ENCODE data around the gene HDAC8. TPM values are rescaled to one million over a fixed set of nuclear protein-coding genes. Genes with fewer than 3 reads are reported as not detected.
A peak's percentile ranks its signal among the peaks of the same experiment; 100 is the strongest.

Gene HDAC8
- total and polyA plus RNA-seq, 8 donors = 8.5 to 21.6 (median 14.6) TPM

DNA sequence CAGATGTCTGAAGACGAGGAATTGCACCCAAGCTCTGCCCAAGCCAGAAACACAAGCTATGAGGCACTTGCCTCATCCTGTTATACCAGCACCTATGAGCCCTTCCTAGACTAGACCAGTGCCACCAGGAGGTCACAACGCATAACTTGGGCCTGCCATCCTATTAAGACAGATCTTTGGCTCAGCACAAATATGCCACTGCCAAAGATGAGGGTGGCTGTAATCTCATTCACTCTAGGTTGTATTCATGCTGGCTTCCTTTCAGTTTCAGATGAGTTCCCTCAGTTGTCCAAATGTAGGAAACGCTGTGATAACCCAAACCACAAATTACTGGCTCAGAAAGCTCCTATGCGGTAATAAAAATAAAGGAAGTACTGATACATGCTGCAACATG is 190.4 kb downstream of the HDAC8 start:
- TF ChIP-seq, protein P1, sequence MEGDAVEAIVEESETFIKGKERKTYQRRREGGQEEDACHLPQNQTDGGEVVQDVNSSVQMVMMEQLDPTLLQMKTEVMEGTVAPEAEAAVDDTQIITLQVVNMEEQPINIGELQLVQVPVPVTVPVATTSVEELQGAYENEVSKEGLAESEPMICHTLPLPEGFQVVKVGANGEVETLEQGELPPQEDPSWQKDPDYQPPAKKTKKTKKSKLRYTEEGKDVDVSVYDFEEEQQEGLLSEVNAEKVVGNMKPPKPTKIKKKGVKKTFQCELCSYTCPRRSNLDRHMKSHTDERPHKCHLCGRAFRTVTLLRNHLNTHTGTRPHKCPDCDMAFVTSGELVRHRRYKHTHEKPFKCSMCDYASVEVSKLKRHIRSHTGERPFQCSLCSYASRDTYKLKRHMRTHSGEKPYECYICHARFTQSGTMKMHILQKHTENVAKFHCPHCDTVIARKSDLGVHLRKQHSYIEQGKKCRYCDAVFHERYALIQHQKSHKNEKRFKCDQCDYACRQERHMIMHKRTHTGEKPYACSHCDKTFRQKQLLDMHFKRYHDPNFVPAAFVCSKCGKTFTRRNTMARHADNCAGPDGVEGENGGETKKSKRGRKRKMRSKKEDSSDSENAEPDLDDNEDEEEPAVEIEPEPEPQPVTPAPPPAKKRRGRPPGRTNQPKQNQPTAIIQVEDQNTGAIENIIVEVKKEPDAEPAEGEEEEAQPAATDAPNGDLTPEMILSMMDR (IDR thresholded peaks at IDR 0.05) = no peak
- peak in 1 of 6 donors; percentile 20 for DNase-seq
- no peaks in the 10 kb centered on the region for H3K9me3 ChIP-seq
- intact Hi-C loops (cut with DNase I) = no loop called here
- WGBS, 2 donors = 16 to 21% methylated on average over 4 of the region's 4 CpGs
- FAIRE-seq = no peak
- no peak overlapping the region for H3K27ac ChIP-seq
- peaks cover 0 to 15% (median 0%) of the 10 kb centered on the region in 3 donors for H3K4me1 ChIP-seq
- no peaks in the 10 kb centered on the region for H3K36me3 ChIP-seq
- no peak overlapping the region for H3K4me3 ChIP-seq
- peak; percentile 74 to 82 (median 80) for ATAC-seq
- no peaks in the 10 kb centered on the region for H3K27me3 ChIP-seq

DNA sequence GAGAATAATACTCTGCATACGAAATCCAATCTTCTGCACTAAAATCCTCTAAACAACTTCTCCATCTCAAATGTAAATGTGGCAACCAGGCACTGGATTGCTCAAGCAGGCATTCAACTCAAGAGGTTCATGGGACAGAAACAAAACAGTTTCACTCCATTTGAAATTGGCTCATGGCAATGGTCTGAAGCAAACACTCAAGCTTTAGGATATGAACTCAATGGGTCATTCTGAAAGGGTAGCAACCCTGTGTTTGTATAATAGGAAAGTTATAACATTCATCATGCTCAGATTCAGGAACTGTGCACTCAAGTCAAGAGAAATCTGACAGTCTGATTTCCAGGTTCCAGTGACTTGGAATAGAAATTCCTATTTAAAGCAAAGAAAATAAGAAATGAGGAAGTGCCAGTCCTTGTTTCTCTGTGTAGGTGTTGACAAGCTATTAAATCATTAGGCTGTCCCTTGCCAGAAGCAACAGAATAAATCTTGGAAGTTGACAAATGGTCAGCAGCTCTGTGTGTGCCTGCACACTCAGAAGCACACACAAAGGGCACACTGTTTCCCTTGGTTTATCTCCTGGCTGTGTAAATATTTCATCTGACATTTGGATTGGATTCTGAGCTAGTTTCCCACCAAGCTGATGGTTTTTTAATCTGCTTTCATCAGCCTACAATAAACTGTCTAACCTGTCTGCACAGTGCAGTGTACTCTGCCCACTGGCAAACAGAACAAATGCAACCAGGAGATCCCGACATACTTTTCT is 191.0 kb downstream of the HDAC8 start:
- H3K9me3 ChIP-seq = no peaks in the 10 kb centered on the region
- H3K27ac ChIP-seq = peak overlapping the region in 1 of 4 donors; percentile 4
- intact Hi-C loops (cut with DNase I) = no loop called here
- WGBS, 2 donors = 27 to 36% methylated on average over 2 of the region's 2 CpGs
- no peaks in the 10 kb centered on the region for H3K36me3 ChIP-seq
- H3K4me3 ChIP-seq = no peak overlapping the region
- ATAC-seq (peak; percentile 76 to 92 (median 88)), FAIRE-seq (no peak), DNase-seq (peak in 2 of 6 donors; percentile 7 to 32)
- no peaks in the 10 kb centered on the region for H3K27me3 ChIP-seq
- peaks cover 0 to 15% (median 0%) of the 10 kb centered on the region in 3 donors for H3K4me1 ChIP-seq
- TF ChIP-seq, protein P1 (IDR thresholded peaks at IDR 0.05) = no peak

DNA sequence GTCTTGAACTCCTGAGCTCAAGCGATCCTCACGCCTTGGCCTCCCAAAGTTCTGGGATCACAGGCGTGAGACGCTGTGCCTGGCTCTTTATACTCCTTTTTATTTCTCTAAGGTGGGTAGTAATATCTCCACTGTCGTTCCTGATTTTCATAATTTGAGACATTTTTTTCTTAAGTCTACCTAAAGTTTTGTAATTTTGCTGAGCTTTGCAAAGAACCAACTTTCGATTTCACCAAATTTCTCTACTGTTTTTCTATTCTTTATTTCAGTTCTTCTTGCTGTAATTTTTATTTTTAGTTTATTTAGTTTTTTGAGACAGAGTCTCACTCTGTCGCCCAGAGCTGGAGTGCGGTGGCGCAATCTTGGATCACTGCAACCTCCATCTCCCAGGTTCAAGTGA is 196.5 kb downstream of the HDAC8 start:
- no peaks in the 10 kb centered on the region for H3K27me3 ChIP-seq
- no peak for FAIRE-seq

DNA sequence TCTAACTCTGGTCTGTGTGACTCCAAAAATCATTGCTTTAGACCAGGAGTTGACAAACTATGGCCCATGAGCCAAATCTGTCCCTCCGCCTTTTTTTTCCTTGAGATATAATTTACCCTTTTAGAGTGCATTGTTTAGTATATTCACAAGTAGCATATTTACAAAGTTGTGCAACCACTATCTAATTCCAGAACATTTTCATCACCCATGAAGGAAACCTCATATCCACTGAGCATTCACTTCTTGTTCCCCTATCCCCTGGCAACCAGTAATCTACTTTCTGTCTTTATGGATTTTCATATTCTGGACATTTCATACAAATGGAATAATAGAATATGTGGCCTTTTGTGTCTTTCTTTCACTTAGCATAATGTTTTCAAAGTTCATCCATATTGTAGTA is 199.5 kb downstream of the HDAC8 start:
- H3K36me3 ChIP-seq = no peaks in the 10 kb centered on the region
- ATAC-seq (no peak), DNase-seq (no peak), FAIRE-seq (no peak)
- TF ChIP-seq, protein P1 (IDR thresholded peaks at IDR 0.05) = no peak
- intact Hi-C loops (cut with DNase I) = no loop called here
- H3K27me3 ChIP-seq = no peaks in the 10 kb centered on the region
- no peaks in the 10 kb centered on the region for H3K4me1 ChIP-seq
- no peak overlapping the region for H3K27ac ChIP-seq
- no peak overlapping the region for H3K4me3 ChIP-seq
- WGBS, 2 donors = 91 to 100% methylated on average over 1 of the region's 1 CpG
- no peaks in the 10 kb centered on the region for H3K9me3 ChIP-seq

More for the DNA sequence above, 196.5 kb downstream of the HDAC8 start:
- ATAC-seq = no peak
- DNase-seq = no peak
- TF ChIP-seq, protein P1 (IDR thresholded peaks at IDR 0.05) = no peak
- Histone ChIP-seq H3K4me3 (no peak overlapping the region), H3K9me3 (no peaks in the 10 kb centered on the region), H3K4me1 (peaks cover 0 to under 1% (median 0%) of the 10 kb centered on the region in 3 donors), H3K36me3 (no peaks in the 10 kb centered on the region), H3K27ac (no peak overlapping the region)
- 86 to 97% methylated on average over 9 of the region's 9 CpGs for WGBS, 2 donors
- intact Hi-C loops (cut with DNase I) = no loop called here

DNA sequence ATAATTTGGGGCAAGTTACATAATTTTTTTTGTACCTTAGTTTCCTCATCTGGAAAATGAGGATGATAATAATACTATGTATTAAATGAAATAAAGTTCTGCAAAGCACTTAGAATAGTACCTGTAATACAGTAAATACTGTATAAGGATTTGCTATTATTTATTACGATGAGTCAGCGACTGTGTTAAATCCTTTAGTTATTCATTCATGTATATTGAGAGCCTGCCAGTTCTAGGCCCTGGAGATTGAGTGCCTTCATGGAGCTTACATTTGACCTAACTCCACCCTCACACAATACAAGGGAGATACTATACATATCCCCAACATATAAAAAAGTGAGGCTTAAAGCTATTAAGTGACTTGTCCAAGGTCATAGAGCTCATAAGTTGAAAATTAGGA is 199.9 kb downstream of the HDAC8 start:
- H3K36me3 ChIP-seq = no peaks in the 10 kb centered on the region
- no peaks in the 10 kb centered on the region for H3K27me3 ChIP-seq
- ATAC-seq (no peak), DNase-seq (no peak), FAIRE-seq (no peak)
- TF ChIP-seq, protein P1 (IDR thresholded peaks at IDR 0.05) = no peak
- intact Hi-C loops (cut with DNase I) = no loop called here
- H3K9me3 ChIP-seq = no peaks in the 10 kb centered on the region
- 72 to 91% methylated on average over 2 of the region's 2 CpGs for WGBS, 2 donors
- no peaks in the 10 kb centered on the region for H3K4me1 ChIP-seq
- H3K27ac ChIP-seq = no peak overlapping the region
- no peak overlapping the region for H3K4me3 ChIP-seq

Measured in pancreas (tissue), 10 donors.